NOMO-1 treated with DMSO at 0.1 percent for 48 hours (cell line): Measurements from ENCODE around the gene NAV1.
"Not testable (repeated sequence)": the region's sequence is repeated elsewhere in the genome, so short reads cannot be mapped to it uniquely, and the experiment has no call there.

Experiments
- DNase-seq: peaks from one replicate; lab custom pipeline; 2025; ENCODE audit not compliant: unreplicated experiment; lab: John Stamatoyannopoulos, UW

Gene NAV1

GRCh38 chr1:201538612-201539551 lies at the start of gene NAV1:
Gene NAV1, plus strand, starts transcription at chr1:201539127. Its CDS starts 83,758 bp downstream, at chr1:201622885.
- no peak for DNase-seq

- DNase-seq, result peak; percentile 26
Measured at GRCh38 chr1:201489643-201490261, 49.2 kb upstream of the NAV1 start.

GRCh38 chr1:201490708-201491131 lies 48.2 kb upstream of the NAV1 start:
- no peak for DNase-seq

- no peak for DNase-seq
Measured at GRCh38 chr1:201491896-201492511, 46.9 kb upstream of the NAV1 start.

- not testable (repeated sequence) for DNase-seq
Measured at GRCh38 chr1:201493026-201493656, 45.8 kb upstream of the NAV1 start.

- no peak for DNase-seq
Measured at GRCh38 chr1:201493757-201494617, 44.9 kb upstream of the NAV1 start.

- DNase-seq, result no peak
Measured at GRCh38 chr1:201495551-201496295, 43.2 kb upstream of the NAV1 start.

- DNase-seq, result no peak
Measured at GRCh38 chr1:201496296-201496690, 42.6 kb upstream of the NAV1 start.

- no peak for DNase-seq
Measured at GRCh38 chr1:201497935-201498509, 40.9 kb upstream of the NAV1 start.

- DNase-seq, result no peak
Measured at GRCh38 chr1:201498621-201499020, 40.3 kb upstream of the NAV1 start.

GRCh38 chr1:201499191-201499590 lies 39.7 kb upstream of the NAV1 start:
- no peak for DNase-seq

GRCh38 chr1:201499795-201500669 lies 38.9 kb upstream of the NAV1 start:
- no peak for DNase-seq

GRCh38 chr1:201500670-201501120 lies 38.2 kb upstream of the NAV1 start:
- no peak for DNase-seq

GRCh38 chr1:201501144-201501543 lies 37.8 kb upstream of the NAV1 start:
- no peak for DNase-seq

- no peak for DNase-seq
Measured at GRCh38 chr1:201501812-201502510, 37.0 kb upstream of the NAV1 start.

- DNase-seq, result no peak
Measured at GRCh38 chr1:201502511-201502857, 36.4 kb upstream of the NAV1 start.

- DNase-seq, result no peak
Measured at GRCh38 chr1:201503397-201504176, 35.3 kb upstream of the NAV1 start.
